ENCODE results near the gene CCDC85C. TPM values are rescaled to one million over a fixed set of nuclear protein-coding genes. Genes with fewer than 3 reads are reported as not detected.

Gene CCDC85C
- total and polyA plus RNA-seq, 2 of the 4 experiments (the other 2 are of a cell fraction) = 16.0 to 19.0 TPM

DNA sequence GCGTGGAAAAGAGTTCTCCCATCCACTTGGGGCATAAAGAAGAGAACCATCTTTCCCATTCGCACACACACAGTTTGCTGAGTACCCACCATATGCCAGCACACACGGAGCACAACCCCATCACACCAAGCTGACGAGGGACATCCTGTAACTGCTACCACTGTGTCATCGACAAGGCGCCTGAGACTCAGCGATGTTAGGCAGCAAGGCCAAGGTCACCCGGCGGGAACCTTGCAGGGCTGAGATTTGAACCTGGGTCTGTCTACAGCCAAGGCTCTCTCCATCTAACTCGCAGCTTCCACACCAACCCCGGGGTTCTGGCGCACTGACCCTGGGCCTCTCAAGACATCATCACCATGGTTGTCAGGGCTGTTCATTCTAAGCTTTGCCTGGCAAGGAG is 60.0 kb downstream of the CCDC85C start:
- Histone ChIP-seq H3K4me3 (ENCODE audit: insufficient read depth, low read depth, low read length) (no peak overlapping the region), H4K20me1 (ENCODE audit: insufficient read depth, low read length) (peaks cover 40% of the 10 kb centered on the region; the same call in 1 of the 2 replicates), H3K56ac (ENCODE audit: extremely low read depth, insufficient read depth, low read length) (no peak overlapping the region), H3K9ac (ENCODE audit: low read depth, low read length) (no peak overlapping the region), H2AK9ac (replicated peaks; ENCODE audit: low read depth, low read length, poor library complexity) (no peak overlapping the region), H3K4ac (ENCODE audit: low read depth, low read length) (no peak overlapping the region), H2AFZ (replicated peaks; ENCODE audit: low read length, poor library complexity) (no peak overlapping the region), H4K8ac (ENCODE audit: low read depth in 2 of 2, low read length in 2 of 2) (no peak overlapping the region), H3K18ac (ENCODE audit: low read depth, low read length) (no peak overlapping the region), H2BK15ac (ENCODE audit: low read depth, low read length) (no peak overlapping the region), H2BK120ac (ENCODE audit: low read depth, low read length) (no peak overlapping the region), H4K5ac (ENCODE audit: low read depth, low read length) (no peak overlapping the region), H3K36me3 (ENCODE audit: control insufficient read depth, insufficient read depth, low read length) (no peaks in the 10 kb centered on the region), H4K91ac (ENCODE audit: insufficient read depth, low read depth, low read length) (no peak overlapping the region), H3K4me1 (ENCODE audit: control insufficient read depth, insufficient read depth, low read length) (peaks cover 4% of the 10 kb centered on the region), H3K79me1 (ENCODE audit: low read depth in 1 of 2, low read length in 2 of 2) (peaks cover 52 to 82% of the 10 kb centered on the region in 2 experiments), H2BK5ac (ENCODE audit: low read depth, low read length, poor library complexity, severe bottlenecking) (no peak overlapping the region), H2AK5ac (ENCODE audit: low read depth, low read length) (no peak overlapping the region; the same call in 1 of the 2 replicates), H3K4me2 (ENCODE audit: low read depth, low read length) (no peak overlapping the region), H2BK20ac (ENCODE audit: low read depth, low read length) (no peak overlapping the region), H3K27me3 (ENCODE audit: control insufficient read depth, insufficient read depth, low read length) (no peaks in the 10 kb centered on the region), H3K27ac (ENCODE audit: insufficient read depth, low read length) (no peak overlapping the region), H3K23ac (ENCODE audit: low read depth, low read length) (no peak overlapping the region), H3K14ac (replicated peaks; ENCODE audit: low read depth, low read length) (no peak overlapping the region), H3K9me3 (ENCODE audit: control insufficient read depth, insufficient read depth, low read length) (no peaks in the 10 kb centered on the region), H3K9me1 (ENCODE audit: insufficient read depth, low read length) (0 out of 2 replicates have a peak, but pooled peaks cover 4% of the 10 kb centered on the region)
- ATAC-seq (ENCODE audit: low read depth) = no peak
- no peak for DNase-seq
- intact Hi-C loops (cut with micrococcal nuclease) = no loop called here
- BruUV-seq (replicated peaks) = no TSS peak
- ChIA-PET POLR2A (ENCODE audit: unreplicated experiment) (no interaction called here), CTCF (no interaction called here)
- WGBS, 2 experiments (ENCODE audit: extremely low coverage in 2 of 2, insufficient read length in 1 of 2) = 94% methylated on average over 6 of the region's 12 CpGs; no CpG with 5 or more reads in 1 of the 2 experiments
- dilution Hi-C loops (cut with HindIII; ENCODE audit: low sequenced_read_pairs, unreplicated experiment) = no loop called here
- no peak for TF ChIP-seq MXI1 (IDR thresholded peaks at IDR 0.05; ENCODE audit: borderline replicate concordance, low read depth, low read length)
- no peak for TF ChIP-seq MAZ (IDR thresholded peaks at IDR 0.05; ENCODE audit: borderline replicate concordance, low read depth, low read length)
- TF ChIP-seq, protein P1, sequence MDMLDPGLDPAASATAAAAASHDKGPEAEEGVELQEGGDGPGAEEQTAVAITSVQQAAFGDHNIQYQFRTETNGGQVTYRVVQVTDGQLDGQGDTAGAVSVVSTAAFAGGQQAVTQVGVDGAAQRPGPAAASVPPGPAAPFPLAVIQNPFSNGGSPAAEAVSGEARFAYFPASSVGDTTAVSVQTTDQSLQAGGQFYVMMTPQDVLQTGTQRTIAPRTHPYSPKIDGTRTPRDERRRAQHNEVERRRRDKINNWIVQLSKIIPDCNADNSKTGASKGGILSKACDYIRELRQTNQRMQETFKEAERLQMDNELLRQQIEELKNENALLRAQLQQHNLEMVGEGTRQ (IDR thresholded peaks at IDR 0.05; ENCODE audit: low read depth, low read length) = no peak
- TF ChIP-seq CHD1 (IDR thresholded peaks at IDR 0.05; ENCODE audit: low read depth, low read length) = no peak
- TF ChIP-seq SMC3 (IDR thresholded peaks at IDR 0.05; ENCODE audit: low read depth, low read length) = no peak
- no peak for TF ChIP-seq NFE2L2 (IDR thresholded peaks at IDR 0.05; ENCODE audit: low read depth, low read length)
- in situ Hi-C loops (cut with MboI; ENCODE audit: low sequenced_read_pairs) = no loop called here
